ENCODE measurements around the gene ERI3. TPM values are rescaled to one million over a fixed set of nuclear protein-coding genes. Genes with fewer than 3 reads are reported as not detected.

ERI3 gene
- total RNA-seq, 1 experiment from 2014 or later = 83.3 TPM

GRCh38 chr1:44222397-44223186 is 132.5 kb downstream of the ERI3 start:
- DNase-seq (ENCODE audit: low read depth, low spot score) (no peak), ATAC-seq (no peak)
- Histone ChIP-seq H3K27me3 (ENCODE audit: control insufficient read depth, insufficient read depth, low read length) (no peaks in the 10 kb centered on the region), H3K36me3 (ENCODE audit: control insufficient read depth, insufficient read depth, low read length) (peaks cover 2% of the 10 kb centered on the region; the same call in 1 of the 2 replicates), H3K27ac (ENCODE audit: low read length) (no peak overlapping the region), H3K4me1 (ENCODE audit: control insufficient read depth, insufficient read depth, low read length) (no peaks in the 10 kb centered on the region), H3K4me3 (ENCODE audit: low read depth in 2 of 2, low read length in 2 of 2) (no peak overlapping the region), H3K9me3 (ENCODE audit: control insufficient read depth, insufficient read depth, low read depth, low read length) (0 out of 2 replicates have a peak, but pooled peaks cover 3% of the 10 kb centered on the region)
- CTCF ChIA-PET = interaction anchor here (0.5 kb wide), 1 partner anchor 34 kb away, joined by 3 read pairs; no protein-coding TSS in a partner anchor
- POLR2A ChIA-PET = no interaction called here
- intact Hi-C loops (cut with micrococcal nuclease; ENCODE audit: unreplicated experiment) (no loop called here), in situ Hi-C loops (cut with HindIII; ENCODE audit: low pct_unique_long_range_greater_than_20kb, low sequenced_read_pairs) (no loop called here)
- no TSS peak for BruUV-seq (replicated peaks)
- no peak for TF ChIP-seq CTCF (IDR thresholded peaks at IDR 0.05)
- no peak for TF ChIP-seq TCF7L2 (IDR thresholded peaks at IDR 0.05; ENCODE audit: low read depth, low read length)
- TF ChIP-seq POLR2AphosphoS5 (IDR thresholded peaks at IDR 0.05; ENCODE audit: low read depth, low read length) = no peak
- TF ChIP-seq REST (IDR thresholded peaks at IDR 0.05; ENCODE audit: insufficient read depth in 1 of 2, low read depth in 2 of 2, low read length in 1 of 2) = no peak

GRCh38 chr1:44221769-44222168 is 133.3 kb downstream of the ERI3 start:
- no peak for DNase-seq (ENCODE audit: low read depth, low spot score)
- Histone ChIP-seq H3K4me3 (ENCODE audit: low read depth in 2 of 2, low read length in 2 of 2) (no peak overlapping the region), H3K27ac (ENCODE audit: low read length) (no peak overlapping the region), H3K9me3 (ENCODE audit: control insufficient read depth, insufficient read depth, low read depth, low read length) (0 out of 2 replicates have a peak, but pooled peaks cover 3% of the 10 kb centered on the region), H3K36me3 (ENCODE audit: control insufficient read depth, insufficient read depth, low read length) (peaks cover 2% of the 10 kb centered on the region; the same call in 1 of the 2 replicates), H3K27me3 (ENCODE audit: control insufficient read depth, insufficient read depth, low read length) (no peaks in the 10 kb centered on the region), H3K4me1 (ENCODE audit: control insufficient read depth, insufficient read depth, low read length) (no peaks in the 10 kb centered on the region)
- TF ChIP-seq CTCF (IDR thresholded peaks at IDR 0.05) (no peak), REST (IDR thresholded peaks at IDR 0.05; ENCODE audit: insufficient read depth in 1 of 2, low read depth in 2 of 2, low read length in 1 of 2) (no peak), POLR2AphosphoS5 (IDR thresholded peaks at IDR 0.05; ENCODE audit: low read depth, low read length) (no peak), SIN3A (IDR thresholded peaks at IDR 0.05; ENCODE audit: borderline replicate concordance, insufficient read depth, low read depth, low read length) (no peak), TCF7L2 (IDR thresholded peaks at IDR 0.05; ENCODE audit: low read depth, low read length) (no peak)
- no peak for ATAC-seq
- ChIA-PET POLR2A (no interaction called here), CTCF (no interaction called here)
- intact Hi-C loops (cut with micrococcal nuclease; ENCODE audit: unreplicated experiment) = no loop called here
- BruUV-seq (replicated peaks) = no TSS peak
- in situ Hi-C loops (cut with HindIII; ENCODE audit: low pct_unique_long_range_greater_than_20kb, low sequenced_read_pairs) = no loop called here
